Endothelial cell of umbilical vein (primary cell): ENCODE data around the gene LRRC74B. TPM values are rescaled to one million over a fixed set of nuclear protein-coding genes. Genes with fewer than 3 reads are reported as not detected.

ENCODE experiments used
- BruUV-seq: library from RNA; stranded (reverse); fragments of 400-500 nt; replicated peaks from 2 replicates; lab custom pipeline; 2021; lab: Mats Ljungman, UMichigan
- CTCF ChIA-PET: fragments of 300-600, 350-600 bp; sonication (Branson Sonifier 250); formaldehyde crosslinking; loops from one replicate; lab custom pipeline; 2021; ENCODE audit warnings: antibody characterized with exemption, inconsistent platforms; lab: Charles Lee
- POLR2A ChIA-PET: fragments of 300-600, 350-600 bp; sonication (Branson Sonifier 250); formaldehyde crosslinking; loops from one replicate; lab custom pipeline; 2021; ENCODE audit warnings: antibody characterized with exemption, inconsistent platforms; lab: Charles Lee
- DNase-seq: peaks from one replicate; pipeline ENCODE4 v3.0.0-alpha.2; 2011; ENCODE audit warnings: low read depth, low spot score
- FAIRE-seq: peaks from 2 replicates; lab custom pipeline; 2011; peaks lifted over from hg19 to GRCh38; lab: Jason Lieb, UNC
- H2AFZ ChIP-seq: 2 replicates; pipeline ENCODE4 v1.6.0; 2012; ENCODE audit warnings: low read depth, low read length, control low read depth, inconsistent platforms
- H3K27ac ChIP-seq: 2 replicates; pipeline ENCODE4 v1.5.1; 2011; ENCODE audit warnings: low read depth, mild to moderate bottlenecking, control low read depth, low read length, moderate library complexity; ENCODE audit not compliant: insufficient read depth
- H3K27me3 ChIP-seq, 2 experiments: 2 replicates each; pipeline versions ENCODE4 v1.6.0 to v1.6.1; 2011; ENCODE audit warnings: low read length in 2 of 2, mixed read lengths in 1 of 2; ENCODE audit not compliant: control insufficient read depth in 2 of 2, insufficient read depth in 2 of 2
- H3K36me3 ChIP-seq, 2 experiments: 2 replicates in 1 of 2; 3 replicates in 1 of 2; pipeline ENCODE4 v1.5.1; 2011; ENCODE audit warnings: low read length in 2 of 2, mild to moderate bottlenecking in 1 of 2, moderate library complexity in 1 of 2; ENCODE audit not compliant: control insufficient read depth in 2 of 2, insufficient read depth in 2 of 2; ENCODE audit errors: extremely low read depth in 1 of 2
- H3K4me1 ChIP-seq: 3 replicates; pipeline ENCODE4 v1.5.1; 2011; ENCODE audit warnings: mild to moderate bottlenecking, low read length; ENCODE audit not compliant: control insufficient read depth, insufficient read depth; ENCODE audit errors: extremely low read depth
- H3K4me2 ChIP-seq: 2 replicates; pipeline ENCODE4 v1.6.1; 2011; ENCODE audit warnings: low read length, control low read depth, mixed read lengths; ENCODE audit not compliant: insufficient read depth
- H3K4me3 ChIP-seq, 3 experiments: fragments of 200-600 bp in 1 of 3; sonication (generic), shearing (Covaris generic) in 1 of 3; replicated peaks in 1 of 3; 2 replicates each; pipeline ENCODE4 v1.5.1; 2011 to 2016; ENCODE audit warnings: control low read depth in 3 of 3, low read length in 3 of 3, mild to moderate bottlenecking in 2 of 3, inconsistent platforms in 1 of 3, low read depth in 1 of 3, moderate library complexity in 1 of 3; ENCODE audit not compliant: insufficient read depth in 1 of 3
- H3K79me2 ChIP-seq: 2 replicates; pipeline ENCODE4 v1.6.0; 2012; ENCODE audit warnings: low read length, inconsistent platforms; ENCODE audit not compliant: control insufficient read depth, insufficient read depth
- H3K9ac ChIP-seq: replicated peaks from 2 replicates; pipeline ENCODE3; 2011; ENCODE audit warnings: low read length, control low read depth; ENCODE audit not compliant: insufficient read depth; ENCODE audit errors: extremely low read depth
- H3K9me1 ChIP-seq: replicated peaks from 3 replicates; pipeline ENCODE4 v1.6.0; 2011; ENCODE audit warnings: mild to moderate bottlenecking, low read length; ENCODE audit not compliant: control insufficient read depth, insufficient read depth; ENCODE audit errors: extremely low read depth
- H3K9me3 ChIP-seq: replicated peaks from 2 replicates; pipeline ENCODE4 v1.5.1; 2012; ENCODE audit warnings: low read length, inconsistent platforms; ENCODE audit not compliant: control insufficient read depth, insufficient read depth
- H4K20me1 ChIP-seq: replicated peaks from 2 replicates; pipeline ENCODE3; 2011; ENCODE audit warnings: mild to moderate bottlenecking, low read length; ENCODE audit not compliant: control insufficient read depth, insufficient read depth; ENCODE audit errors: extremely low read depth
- EZH2 ChIP-seq: IDR thresholded peaks from 2 replicates; pipeline ENCODE4 v1.6.1; 2012; ENCODE audit warnings: borderline replicate concordance, low read depth, mild to moderate bottlenecking, moderate library complexity, low read length, inconsistent platforms; ENCODE audit not compliant: severe bottlenecking
- FOS ChIP-seq: IDR thresholded peaks from 2 replicates; pipeline ENCODE4 v1.6.1; 2011; ENCODE audit warnings: mild to moderate bottlenecking, low read length, moderate library complexity, borderline replicate concordance; ENCODE audit not compliant: insufficient read depth
- GATA2 ChIP-seq: IDR thresholded peaks from 2 replicates; pipeline ENCODE4 v1.7.0; 2011; ENCODE audit warnings: low read depth, mild to moderate bottlenecking, moderate library complexity, mixed read lengths, low read length; ENCODE audit not compliant: insufficient read length, insufficient read depth
- JUN ChIP-seq: IDR thresholded peaks from 2 replicates; pipeline ENCODE4 v1.6.1; 2011; ENCODE audit warnings: borderline replicate concordance, low read depth; ENCODE audit not compliant: insufficient read length, insufficient read depth
- MYC ChIP-seq: IDR thresholded peaks from one replicate; pipeline ENCODE4 v1.6.1; 2011; ENCODE audit warnings: mild to moderate bottlenecking, low read depth, low read length
- POLR2A ChIP-seq: IDR thresholded peaks from 2 replicates; pipeline ENCODE4 v1.6.1; 2012; ENCODE audit warnings: low read depth, mild to moderate bottlenecking, control low read depth, low read length
- POLR2AphosphoS5 ChIP-seq: IDR thresholded peaks from 2 replicates; pipeline ENCODE4 v1.6.1; 2012; ENCODE audit warnings: low read depth, mild to moderate bottlenecking, control low read depth, low read length, moderate library complexity; ENCODE audit not compliant: insufficient read depth
- dilution Hi-C: fragments of 300-500 bp; cut with MboI; formaldehyde crosslinking; loops from one replicate; pipeline ENCODE4 v1.15.0; 2019; ENCODE audit warnings: low sequenced_read_pairs; ENCODE audit not compliant: extremely low pct_ligation_motif_present
- intact Hi-C: fragments of 100-400 bp; cut with micrococcal nuclease; formaldehyde crosslinking; loops from one replicate; pipeline ENCODE4 v1.10.0; 2022
- polyA plus RNA-seq, 4 experiments: library from polyadenylated mRNA; depleted of rRNA in 3 of 4; stranded (reverse) in 3 of 4; unstranded in 1 of 4; fragments of >200 nt; gene quantifications; 2 replicates each; pipeline versions ENCODE4 v1.2.1 to v1.2.3, GENCODE V29; 2011 to 2012; ENCODE audit warnings: missing spikeins in 1 of 4
- total RNA-seq: library from RNA; stranded (reverse); gene quantifications from 2 replicates; pipeline ENCODE4 v1.2.3, GENCODE V29; 2021
- TF ChIP-seq, protein P1 (sequence below): IDR thresholded peaks from 2 replicates; pipeline ENCODE4 v1.6.1; 2011; ENCODE audit not compliant: insufficient read depth, insufficient read length
- TF ChIP-seq, protein P2 (sequence below), 2 donors: IDR thresholded peaks; 1 replicate in 1 of 2; 2 replicates in 1 of 2; pipeline ENCODE4 v1.5.1; 2011; ENCODE audit warnings: low read length in 2 of 2, mild to moderate bottlenecking in 2 of 2, moderate library complexity in 2 of 2, control low read depth in 1 of 2, inconsistent platforms in 1 of 2, low read depth in 1 of 2; ENCODE audit not compliant: insufficient read depth in 1 of 2; ENCODE audit errors: extremely low read depth in 1 of 2

LRRC74B gene
- total and polyA plus RNA-seq, 2 donors (not counting 3 experiments of a cell fraction or from before 2014, with no cell fraction given), result not detected

DNA sequence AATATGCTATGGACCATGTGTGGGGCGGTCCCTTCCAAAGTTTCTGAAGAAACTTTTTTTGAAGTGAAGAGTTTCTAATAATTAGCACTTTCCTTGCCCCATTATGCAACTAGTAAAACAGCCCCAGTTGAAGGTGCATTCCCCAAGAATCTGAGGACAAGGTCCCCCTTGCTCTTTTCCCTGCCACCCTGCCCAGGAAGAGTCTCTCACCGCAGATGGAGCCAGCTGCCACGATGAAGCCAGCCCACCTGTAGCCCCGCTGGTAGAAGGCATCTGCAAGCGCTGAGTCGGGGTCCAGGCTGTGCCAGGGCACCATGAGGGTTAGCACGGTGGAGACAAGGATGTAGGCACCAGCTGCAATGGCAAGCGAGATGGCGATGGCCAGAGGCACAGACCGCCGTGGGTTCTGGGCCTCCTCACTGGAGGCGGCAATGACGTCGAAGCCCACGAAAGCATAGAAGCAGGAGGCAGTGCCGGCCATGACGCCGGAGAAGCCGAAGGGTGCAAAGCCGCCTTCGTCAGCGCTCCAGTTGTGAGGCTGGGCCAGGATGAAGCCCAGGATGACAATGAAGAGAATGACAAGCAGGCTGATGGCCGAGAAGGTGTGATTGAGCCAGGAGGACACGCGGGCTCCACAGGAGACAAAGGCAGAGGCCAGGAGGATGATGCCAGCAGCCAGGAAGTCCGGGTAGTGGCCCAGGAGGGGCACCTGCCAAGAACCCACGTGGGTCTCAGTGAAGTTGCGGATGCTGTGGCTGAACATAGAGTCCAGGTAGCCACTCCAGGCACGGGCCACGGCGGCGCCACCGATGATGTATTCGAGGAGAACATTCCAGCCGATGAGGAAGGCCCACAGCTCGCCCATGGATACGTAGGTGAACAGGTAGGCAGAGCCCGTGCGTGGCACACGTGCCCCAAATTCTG lies 14.9 kb upstream of the LRRC74B start:
- Histone ChIP-seq H3K9ac (no peak overlapping the region), H2AFZ (no peak overlapping the region), H3K79me2 (no peaks in the 10 kb centered on the region), H3K4me3 (no peak overlapping the region), H3K36me3 (no peaks in the 10 kb centered on the region), H3K9me1 (no peaks in the 10 kb centered on the region), H3K9me3 (no peaks in the 10 kb centered on the region), H3K4me2 (no peak overlapping the region), H3K27ac (no peak overlapping the region), H4K20me1 (no peaks in the 10 kb centered on the region), H3K4me1 (no peaks in the 10 kb centered on the region), H3K27me3 (peaks cover 24 to 27% of the 10 kb centered on the region in 2 experiments)
- no TSS peak for BruUV-seq
- TF ChIP-seq, protein P1, sequence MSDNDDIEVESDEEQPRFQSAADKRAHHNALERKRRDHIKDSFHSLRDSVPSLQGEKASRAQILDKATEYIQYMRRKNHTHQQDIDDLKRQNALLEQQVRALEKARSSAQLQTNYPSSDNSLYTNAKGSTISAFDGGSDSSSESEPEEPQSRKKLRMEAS, result no peak
- TF ChIP-seq JUN (no peak), POLR2AphosphoS5 (no peak), GATA2 (no peak), FOS (no peak), EZH2 (no peak), POLR2A (no peak), MYC (no peak)
- TF ChIP-seq, protein P2, sequence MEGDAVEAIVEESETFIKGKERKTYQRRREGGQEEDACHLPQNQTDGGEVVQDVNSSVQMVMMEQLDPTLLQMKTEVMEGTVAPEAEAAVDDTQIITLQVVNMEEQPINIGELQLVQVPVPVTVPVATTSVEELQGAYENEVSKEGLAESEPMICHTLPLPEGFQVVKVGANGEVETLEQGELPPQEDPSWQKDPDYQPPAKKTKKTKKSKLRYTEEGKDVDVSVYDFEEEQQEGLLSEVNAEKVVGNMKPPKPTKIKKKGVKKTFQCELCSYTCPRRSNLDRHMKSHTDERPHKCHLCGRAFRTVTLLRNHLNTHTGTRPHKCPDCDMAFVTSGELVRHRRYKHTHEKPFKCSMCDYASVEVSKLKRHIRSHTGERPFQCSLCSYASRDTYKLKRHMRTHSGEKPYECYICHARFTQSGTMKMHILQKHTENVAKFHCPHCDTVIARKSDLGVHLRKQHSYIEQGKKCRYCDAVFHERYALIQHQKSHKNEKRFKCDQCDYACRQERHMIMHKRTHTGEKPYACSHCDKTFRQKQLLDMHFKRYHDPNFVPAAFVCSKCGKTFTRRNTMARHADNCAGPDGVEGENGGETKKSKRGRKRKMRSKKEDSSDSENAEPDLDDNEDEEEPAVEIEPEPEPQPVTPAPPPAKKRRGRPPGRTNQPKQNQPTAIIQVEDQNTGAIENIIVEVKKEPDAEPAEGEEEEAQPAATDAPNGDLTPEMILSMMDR (IDR thresholded peaks at IDR 0.05; ENCODE audit: extremely low read depth in 1 of 2, insufficient read depth in 1 of 2, low read depth in 1 of 2, low read length in 2 of 2), result no peak
- dilution Hi-C loops, result no loop called here
- FAIRE-seq (no peak), DNase-seq (no peak)
- intact Hi-C loops, result no loop called here
- ChIA-PET POLR2A (no interaction called here), CTCF (no interaction called here)
